Measurements from ENCODE around the gene CGNL1.

The CGNL1 gene

GRCh38 chr15:57352535-57353316, 23.6 kb upstream of the CGNL1 start:
- no peak for DNase-seq

GRCh38 chr15:57353317-57353804, 22.9 kb upstream of the CGNL1 start:
- DNase-seq, result no peak

- DNase-seq, result no peak
These were observed 21.7 kb upstream of the CGNL1 start for GRCh38 chr15:57354436-57355123.

GRCh38 chr15:57355259-57355658, 21.0 kb upstream of the CGNL1 start:
- no peak for DNase-seq

- no peak for DNase-seq
These were observed 20.1 kb upstream of the CGNL1 start for GRCh38 chr15:57356178-57356577.

GRCh38 chr15:57356636-57357035, 19.7 kb upstream of the CGNL1 start:
- DNase-seq, result no peak

- no peak for DNase-seq
These were observed 18.5 kb upstream of the CGNL1 start for GRCh38 chr15:57357799-57358198.

- DNase-seq, result no peak
These were observed 17.7 kb upstream of the CGNL1 start for GRCh38 chr15:57358571-57358970.

- DNase-seq, result no peak
These were observed 12.6 kb upstream of the CGNL1 start for GRCh38 chr15:57363661-57364060.

GRCh38 chr15:57364282-57365007, 11.9 kb upstream of the CGNL1 start:
- no peak for DNase-seq

GRCh38 chr15:57367556-57367955, 8.7 kb upstream of the CGNL1 start:
- no peak for DNase-seq

GRCh38 chr15:57370929-57371328, 5.4 kb upstream of the CGNL1 start:
- no peak for DNase-seq

- DNase-seq, result no peak
These were observed 2.9 kb upstream of the CGNL1 start for GRCh38 chr15:57373251-57373881.

- no peak for DNase-seq
These were observed 2.4 kb upstream of the CGNL1 start for GRCh38 chr15:57373882-57374276.

- DNase-seq, result no peak
These were observed 582 bp downstream of the CGNL1 start for GRCh38 chr15:57376696-57377477.

GRCh38 chr15:57377478-57377847, 1.2 kb downstream of the CGNL1 start:
- no peak for DNase-seq

- no peak for DNase-seq
These were observed 3.2 kb downstream of the CGNL1 start for GRCh38 chr15:57379487-57379886.

- DNase-seq, result no peak
These were observed 4.5 kb downstream of the CGNL1 start for GRCh38 chr15:57380854-57381253.

GRCh38 chr15:57382215-57382614, 5.9 kb downstream of the CGNL1 start:
- no peak for DNase-seq

- no peak for DNase-seq
These were observed 6.7 kb downstream of the CGNL1 start for GRCh38 chr15:57382969-57383368.

GRCh38 chr15:57384024-57384423, 7.7 kb downstream of the CGNL1 start:
- DNase-seq, result no peak

GRCh38 chr15:57384816-57385215, 8.5 kb downstream of the CGNL1 start:
- no peak for DNase-seq
